Prostate gland (tissue), 2 donors: ENCODE data around the gene SLAMF8.

Experiments
- CTCF ChIP-seq, 4 experiments: fragments of 200-600 bp in 2 of 4; fragments of 450-650 bp in 2 of 4; sonication (generic) in 2 of 4; IDR thresholded peaks; 1 replicate in 3 of 4; 2 replicates in 1 of 4; pipeline ENCODE4 v1.5.1; 2016 to 2019; ENCODE audit warnings: antibody characterized with exemption in 4 of 4, mild to moderate bottlenecking in 2 of 4, moderate library complexity in 2 of 4
- POLR2A ChIP-seq: fragments of 450-650 bp; IDR thresholded peaks from one replicate; pipeline ENCODE4 v1.6.1; 2016; ENCODE audit warnings: antibody characterized with exemption, mild to moderate bottlenecking
- POLR2AphosphoS5 ChIP-seq: sonication (generic); formaldehyde crosslinking; IDR thresholded peaks from one replicate; pipeline ENCODE4 v1.6.1; 2017; ENCODE audit warnings: antibody characterized with exemption

DNA sequence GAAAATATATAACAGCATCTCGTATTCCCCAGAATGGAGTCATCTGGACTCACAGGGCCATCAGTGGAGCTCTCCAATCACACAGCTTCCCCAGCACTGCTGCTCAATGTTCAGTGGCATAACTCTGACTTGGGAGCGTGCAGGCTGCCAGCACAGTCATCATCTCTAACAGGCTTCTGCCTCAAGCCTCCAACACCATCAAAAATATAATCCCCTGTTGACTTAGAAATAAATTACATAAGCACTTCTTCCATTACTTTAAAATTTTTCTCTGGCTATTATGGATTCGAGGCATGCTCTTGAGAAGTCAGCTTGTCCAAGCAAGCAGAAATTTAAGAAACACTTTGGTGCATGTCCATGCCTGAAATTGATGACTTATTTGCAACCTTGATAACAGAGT, 39.7 kb upstream of the SLAMF8 start:
- TF ChIP-seq POLR2A, result no peak
- no peak for TF ChIP-seq CTCF (IDR thresholded peaks at IDR 0.05)
- no peak for TF ChIP-seq POLR2AphosphoS5
